GM21717 (cell line): ENCODE data around the gene KLHL22.
"Not testable (repeated sequence)": the region's sequence is repeated elsewhere in the genome, so short reads cannot be mapped to it uniquely, and the experiment has no call there.

Experiments used
- ATAC-seq: cut with Tn5 transposase; IDR thresholded peaks from one replicate; pipeline ENCODE4 v1.9.1; 2021; ENCODE audit warnings: mild to moderate bottlenecking, moderate library complexity; ENCODE audit not compliant: unreplicated experiment

KLHL22 gene

DNA sequence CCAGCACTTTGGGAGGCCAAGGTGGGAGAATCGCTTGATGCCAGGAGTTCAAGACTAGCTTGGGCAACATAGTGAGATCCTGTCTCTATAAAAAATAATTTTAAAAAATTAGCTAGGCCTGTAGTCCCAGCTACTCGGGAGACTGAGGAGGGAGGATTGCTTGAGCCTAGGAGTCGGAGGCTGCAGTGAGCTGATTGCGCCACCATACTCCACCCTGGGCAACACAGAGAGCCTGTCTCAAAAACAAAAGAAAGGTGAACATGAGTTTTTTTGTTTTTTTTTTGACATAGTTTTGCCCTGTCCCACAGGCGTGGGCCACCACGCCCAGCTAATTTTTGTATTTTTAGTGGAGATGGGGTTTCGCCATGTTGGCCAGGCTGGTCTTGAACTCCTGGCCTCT, 29.5 kb upstream of the KLHL22 start:
- ATAC-seq = no peak

DNA sequence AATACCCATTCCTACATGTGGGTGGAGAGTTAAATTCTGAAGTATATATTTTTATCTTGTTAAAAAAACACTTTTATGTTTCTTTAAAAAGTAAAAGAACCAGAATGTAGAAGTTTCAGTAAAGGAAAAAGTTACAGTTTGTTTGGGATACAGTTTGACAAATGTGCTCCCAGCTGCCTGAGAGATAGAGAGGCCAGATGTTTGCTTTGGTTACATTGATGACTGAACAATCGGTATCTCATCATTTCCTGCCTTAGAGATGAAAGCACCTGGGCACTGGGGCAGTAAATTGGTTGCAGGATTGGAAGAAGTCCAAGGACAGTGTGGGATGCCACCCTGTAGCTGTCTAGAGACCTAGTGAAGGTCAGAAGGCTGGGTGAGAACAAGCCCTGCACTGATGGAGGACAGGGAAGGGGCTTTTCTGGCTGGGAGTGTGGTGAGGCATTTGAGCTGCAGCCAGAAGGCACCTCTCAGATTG, 28.4 kb upstream of the KLHL22 start:
- ATAC-seq = no peak

DNA sequence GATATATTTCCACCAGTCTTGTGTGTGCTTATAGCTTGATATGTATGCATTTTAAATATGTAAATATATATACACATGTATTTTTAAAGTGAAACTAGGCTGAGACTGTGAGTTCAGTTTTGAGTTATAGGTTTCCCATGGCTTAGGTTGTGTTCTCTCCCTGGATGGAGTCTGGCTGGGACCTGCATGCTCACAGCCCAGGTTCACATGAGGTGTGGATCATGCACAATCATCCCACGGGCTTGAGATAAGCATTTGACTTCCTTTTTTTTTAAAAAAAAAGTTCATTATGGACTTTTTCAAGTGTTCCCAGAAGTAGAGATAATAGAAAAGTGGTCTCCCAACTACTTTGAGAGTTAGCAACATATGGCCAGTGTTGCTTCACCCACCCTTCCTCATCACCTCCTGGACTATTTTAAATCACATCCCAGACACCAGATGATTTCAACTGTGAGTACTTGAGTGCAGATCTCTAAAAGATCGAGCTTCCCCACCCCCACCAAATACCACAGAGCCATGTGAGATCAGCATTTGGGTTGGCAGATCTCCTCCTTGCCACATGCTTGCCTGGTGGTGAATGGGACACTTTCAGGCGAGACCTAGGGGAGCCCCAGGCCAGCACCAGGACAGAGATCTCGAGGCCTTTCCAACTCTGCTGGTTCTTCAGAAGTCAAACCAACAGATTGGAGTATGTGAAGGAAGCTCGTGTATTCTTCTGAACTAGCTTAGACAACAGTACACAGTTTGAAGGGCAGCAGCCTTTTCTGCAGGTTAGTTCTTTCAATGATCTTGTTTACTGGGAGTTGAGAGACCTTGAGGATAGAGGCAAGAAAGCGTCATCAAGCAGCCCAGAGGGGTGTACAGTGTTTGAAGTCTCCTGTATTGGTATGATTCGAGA, 27.7 kb upstream of the KLHL22 start:
- no peak for ATAC-seq

DNA sequence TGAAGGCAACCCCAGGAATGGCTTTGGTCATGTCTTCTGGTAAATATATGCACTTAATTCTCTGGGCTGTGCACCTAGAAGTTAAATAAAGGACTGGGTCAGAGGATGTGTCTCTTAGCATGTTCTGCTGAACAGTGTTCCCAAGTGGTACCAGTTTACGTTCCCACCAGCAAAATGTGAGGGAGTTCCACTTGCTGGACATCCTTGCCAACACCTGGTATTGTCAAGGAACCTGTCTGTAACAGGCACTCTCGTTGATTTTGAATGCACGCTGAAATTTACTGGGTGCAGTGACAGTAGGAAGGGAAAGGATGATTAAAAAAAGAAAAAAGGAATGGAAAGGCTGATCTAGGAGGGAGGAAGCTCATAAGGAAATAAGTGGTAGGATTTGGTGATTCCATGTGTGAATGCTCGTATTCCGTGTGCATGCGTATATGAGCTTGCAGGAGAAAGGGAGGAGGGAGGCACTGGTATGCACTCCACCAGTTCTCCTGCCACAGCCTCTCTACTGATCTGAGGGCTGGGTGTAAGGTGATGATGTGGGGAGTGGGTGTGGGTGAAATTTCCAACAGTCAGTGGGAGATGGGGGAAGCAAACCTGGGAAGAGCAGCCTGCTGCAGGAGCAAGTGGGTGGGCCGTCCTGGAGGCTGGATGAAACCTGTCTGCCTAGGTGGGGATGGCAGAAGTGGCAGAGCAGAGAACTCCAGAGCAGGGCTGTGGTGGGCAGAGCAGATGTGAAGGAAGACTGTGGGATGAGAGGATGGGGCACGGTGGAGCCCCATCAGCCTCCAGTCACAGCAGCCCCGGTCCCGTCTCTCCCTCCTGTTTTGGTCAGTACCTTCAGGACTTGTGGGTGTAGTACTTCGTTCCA, 26.8 kb upstream of the KLHL22 start:
- no peak for ATAC-seq

DNA sequence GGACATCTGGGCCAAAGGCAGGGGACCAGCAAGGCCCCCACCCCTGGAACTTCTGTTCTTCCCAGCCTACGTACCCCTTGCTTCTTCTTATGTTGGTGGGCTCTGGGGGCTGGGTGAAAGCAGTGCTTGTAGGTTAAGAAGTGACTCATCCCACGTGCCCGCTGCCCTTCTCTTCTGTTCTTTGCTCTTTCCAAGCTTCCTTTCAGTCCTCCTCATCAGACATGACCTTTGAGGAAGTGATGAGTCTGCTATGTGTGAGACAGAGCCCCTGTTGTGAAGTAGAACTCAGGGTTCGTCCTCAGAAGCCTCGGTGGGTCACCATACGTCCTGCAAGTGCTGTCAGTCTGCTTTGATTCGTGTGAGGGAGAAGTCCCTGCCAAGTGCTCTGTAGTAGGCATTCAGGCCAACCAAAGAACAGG, 24.5 kb upstream of the KLHL22 start:
- no peak for ATAC-seq

DNA sequence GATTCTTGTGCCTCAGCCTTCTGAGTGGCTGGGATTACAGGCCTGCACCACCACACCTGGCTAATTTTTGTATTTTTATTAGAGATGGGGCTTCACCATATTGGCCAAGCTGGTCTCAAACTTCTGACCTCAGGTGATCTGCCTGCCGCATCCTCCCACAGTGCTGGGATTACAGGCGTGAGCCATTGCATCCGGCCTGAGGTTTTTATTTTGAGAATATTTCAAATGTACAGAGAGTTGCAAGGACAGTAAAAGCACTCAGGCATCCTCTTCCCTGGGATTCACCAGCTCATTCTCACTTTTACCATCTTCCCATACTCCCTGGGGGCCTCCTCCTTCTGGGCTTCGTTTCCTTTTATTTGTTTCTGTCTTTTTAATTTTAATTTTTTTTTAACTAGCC, 24.0 kb upstream of the KLHL22 start:
- ATAC-seq = no peak

DNA sequence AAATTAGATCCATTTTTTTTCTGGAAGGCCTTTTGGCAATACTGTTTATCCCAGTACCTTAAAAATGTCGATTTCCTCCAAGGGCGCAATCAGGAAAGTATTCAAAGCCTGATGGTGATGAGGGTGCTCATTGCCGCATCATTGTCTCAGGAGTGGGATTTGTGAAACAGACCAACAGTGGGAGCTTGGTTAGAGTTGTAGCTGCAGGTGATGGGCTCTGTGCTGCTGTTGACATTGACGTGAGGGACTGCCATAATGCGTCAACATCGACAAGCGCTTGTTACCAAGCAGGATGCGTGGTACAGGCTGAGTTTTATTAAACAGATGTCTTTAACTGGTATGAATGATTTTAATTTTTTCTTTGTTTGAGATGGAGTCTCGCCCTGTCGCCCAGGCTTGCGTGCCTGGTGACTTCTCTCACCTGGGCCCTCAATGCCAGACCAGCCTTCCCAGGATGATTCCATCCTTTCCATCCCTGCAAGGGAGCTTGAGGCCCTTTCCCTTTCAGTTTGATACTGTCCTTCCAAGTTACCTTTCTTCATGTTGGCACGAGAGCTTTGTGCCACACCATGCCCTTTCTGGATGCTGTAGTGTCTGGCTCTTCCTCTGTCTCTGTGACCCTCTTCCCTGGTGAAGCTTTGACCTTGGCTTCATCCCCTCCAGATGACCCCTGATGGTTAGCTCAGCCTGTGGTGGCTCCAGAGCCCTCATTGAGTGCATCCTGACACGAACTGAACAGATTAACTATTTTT, 22.4 kb upstream of the KLHL22 start:
- ATAC-seq = no peak

DNA sequence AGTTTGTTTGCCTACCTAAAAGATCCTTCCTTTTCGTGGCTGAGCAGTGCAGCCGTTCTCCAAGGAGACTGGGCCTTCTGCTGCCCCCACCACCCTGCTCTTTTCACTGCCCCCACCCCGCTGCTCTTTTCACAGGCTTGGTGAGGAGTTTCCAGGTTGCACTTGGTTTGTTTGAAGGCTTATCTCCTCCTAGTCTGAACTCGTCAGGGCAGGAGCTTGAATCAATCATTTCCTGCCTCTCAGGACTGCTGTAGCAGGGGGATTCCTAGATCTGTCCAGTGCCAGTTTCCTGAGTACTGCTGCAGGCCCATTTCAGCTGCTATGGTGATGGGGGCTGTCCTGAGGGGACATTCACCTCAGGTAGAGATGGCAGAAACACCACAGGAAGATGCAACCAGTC, 21.8 kb upstream of the KLHL22 start:
- no peak for ATAC-seq

DNA sequence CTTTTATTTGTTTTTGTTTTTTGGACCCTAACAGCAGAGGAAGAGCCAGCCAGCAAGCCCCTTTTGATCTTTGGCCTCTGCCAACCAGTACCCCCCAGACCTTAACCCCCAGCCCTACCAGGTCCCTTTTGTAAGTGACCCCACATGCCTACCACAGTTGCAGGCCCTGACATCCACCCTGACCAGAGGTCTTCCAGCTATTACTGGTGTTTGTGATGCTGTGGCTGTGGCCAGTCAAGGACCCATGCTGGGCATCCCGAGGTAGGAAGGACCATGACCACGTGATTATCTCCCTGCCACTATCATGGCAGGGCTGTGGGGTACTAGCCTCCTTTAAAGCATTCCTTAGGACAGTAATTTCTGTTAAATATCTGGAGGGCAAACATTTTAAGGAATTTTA, 20.8 kb upstream of the KLHL22 start:
- no peak for ATAC-seq

DNA sequence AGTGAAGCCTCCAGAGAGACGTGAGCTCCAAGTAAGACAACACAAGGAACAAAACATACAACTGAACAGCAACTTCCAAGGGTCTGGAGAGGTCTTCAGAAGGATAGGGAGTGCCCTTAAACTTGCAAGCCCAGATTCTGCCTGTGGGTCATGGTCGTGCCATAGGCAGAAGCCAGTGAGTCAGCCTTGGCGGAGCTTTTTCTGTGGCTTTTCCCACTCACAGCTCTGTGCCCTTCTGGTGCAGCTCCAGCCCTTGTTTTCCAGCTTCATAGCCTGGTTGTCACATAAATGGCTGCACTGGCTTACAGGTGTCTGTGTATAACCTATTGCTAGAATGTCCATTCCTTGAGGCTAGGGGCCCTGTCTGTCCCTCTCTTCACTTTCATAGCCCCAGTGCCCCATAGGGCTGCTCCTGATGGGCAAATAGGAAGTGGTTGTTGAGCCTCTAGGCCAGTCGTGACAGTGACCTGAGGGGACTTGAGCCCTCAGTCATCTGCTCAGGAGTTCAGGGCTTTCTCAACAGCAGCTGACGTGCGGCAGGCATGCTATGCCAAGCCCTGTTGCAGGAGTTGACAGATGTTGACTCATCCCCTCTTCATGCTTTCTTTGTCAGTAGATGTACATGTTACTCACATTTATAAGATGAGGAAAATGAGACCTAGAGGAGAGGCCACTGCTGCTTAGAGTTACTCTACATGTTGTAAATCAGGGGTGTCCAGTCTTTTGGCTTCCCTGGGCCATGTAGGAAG, 19.2 kb upstream of the KLHL22 start:
- no peak for ATAC-seq

DNA sequence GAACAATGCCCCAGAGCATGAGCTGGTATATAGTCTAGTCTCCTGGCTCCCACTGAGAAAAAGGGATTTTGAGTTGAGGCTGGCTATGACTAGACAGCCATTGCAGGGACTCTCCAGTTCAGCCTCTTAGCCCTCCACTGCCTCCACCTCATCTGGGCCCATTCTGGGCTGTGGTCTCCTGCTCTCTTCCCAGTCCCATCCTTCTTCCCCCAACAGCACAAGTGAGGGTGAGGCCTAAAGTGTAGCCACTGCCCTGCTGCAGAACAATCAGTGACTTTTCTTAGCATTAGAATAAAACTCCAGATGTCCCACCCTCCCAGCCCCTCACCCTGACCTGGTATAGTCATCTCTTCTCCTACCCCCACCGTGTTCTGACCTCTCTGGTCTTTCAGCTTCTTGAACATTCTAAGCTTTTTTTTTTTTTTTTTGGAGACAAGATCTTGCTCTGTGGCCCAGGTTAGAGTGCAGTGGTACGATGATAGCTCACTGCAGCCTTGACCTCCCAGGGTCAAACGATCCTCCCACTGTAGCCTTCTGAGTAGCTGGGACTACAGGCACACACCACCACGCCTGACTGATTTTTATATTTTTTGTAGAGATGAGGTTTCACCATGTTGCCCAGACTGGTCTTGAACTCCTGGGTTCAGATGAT, 16.1 kb upstream of the KLHL22 start:
- ATAC-seq = no peak

DNA sequence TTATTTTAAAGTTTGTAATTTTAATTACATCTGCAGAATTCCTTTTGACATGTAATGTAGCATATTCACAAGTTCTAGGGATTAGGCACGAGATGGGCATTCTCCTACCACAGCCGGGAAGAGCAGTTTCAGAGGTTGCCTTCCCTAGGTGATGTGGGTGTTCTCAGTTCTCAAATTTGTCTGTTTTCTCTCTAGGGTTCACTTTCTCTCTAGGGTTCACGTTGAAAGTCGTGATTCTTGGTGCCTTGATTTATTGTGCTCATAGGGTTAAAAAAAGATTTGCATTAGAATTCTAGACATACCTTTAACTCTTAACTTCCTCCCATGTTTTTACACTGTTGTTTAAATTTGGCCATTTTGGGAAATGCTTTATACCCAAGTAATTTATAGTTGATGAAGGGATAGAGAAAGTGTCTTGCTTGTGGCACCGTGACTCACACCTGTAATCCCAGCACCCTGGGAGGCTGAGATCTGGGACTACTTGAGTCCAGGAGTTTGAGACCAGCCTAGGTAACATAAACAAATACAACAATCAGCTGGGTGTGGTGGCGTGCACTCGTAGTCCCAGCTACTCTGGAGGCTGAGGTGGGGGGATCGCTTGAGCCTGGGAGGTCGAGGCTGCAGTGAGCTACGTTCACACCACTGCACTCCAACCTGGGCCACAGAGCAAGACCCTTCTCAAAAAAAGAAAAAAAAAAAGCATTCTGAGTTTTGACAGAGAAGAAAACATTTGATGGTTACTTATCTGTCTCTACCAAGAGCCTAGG, 15.4 kb upstream of the KLHL22 start:
- no peak for ATAC-seq

DNA sequence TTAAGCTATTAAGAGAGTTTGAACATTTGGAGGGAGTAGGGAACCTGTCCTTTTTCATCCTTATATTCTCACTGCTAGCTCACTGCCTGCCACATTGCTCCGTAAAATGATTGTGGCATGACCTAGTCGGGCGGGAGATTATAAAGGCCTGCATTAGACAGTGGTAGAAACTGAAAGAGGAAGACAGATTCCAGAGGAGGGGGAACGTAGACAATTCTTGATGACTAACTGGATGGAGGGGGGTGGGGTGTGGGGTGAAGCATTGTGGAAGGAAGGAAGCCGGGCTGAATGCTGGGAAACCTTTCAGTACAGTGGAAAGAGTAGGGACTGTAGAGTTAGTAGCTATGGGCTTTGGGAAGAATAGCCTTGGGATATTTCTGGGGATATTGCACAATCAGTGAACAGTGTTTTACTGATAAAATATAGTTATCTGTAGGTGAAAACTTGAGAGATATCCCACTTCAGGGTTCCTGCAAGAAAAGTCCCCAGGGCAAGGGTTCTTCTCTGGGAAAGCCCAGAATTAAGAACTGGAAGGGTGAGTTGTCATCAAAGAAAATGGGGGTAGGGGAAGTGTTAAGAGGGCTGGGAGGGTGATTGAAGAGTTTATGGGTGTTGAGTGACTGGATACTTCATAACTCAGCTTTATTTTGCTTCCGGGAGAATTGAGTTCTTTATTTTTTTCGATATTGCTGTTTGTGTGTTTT, 13.9 kb upstream of the KLHL22 start:
- ATAC-seq = no peak

DNA sequence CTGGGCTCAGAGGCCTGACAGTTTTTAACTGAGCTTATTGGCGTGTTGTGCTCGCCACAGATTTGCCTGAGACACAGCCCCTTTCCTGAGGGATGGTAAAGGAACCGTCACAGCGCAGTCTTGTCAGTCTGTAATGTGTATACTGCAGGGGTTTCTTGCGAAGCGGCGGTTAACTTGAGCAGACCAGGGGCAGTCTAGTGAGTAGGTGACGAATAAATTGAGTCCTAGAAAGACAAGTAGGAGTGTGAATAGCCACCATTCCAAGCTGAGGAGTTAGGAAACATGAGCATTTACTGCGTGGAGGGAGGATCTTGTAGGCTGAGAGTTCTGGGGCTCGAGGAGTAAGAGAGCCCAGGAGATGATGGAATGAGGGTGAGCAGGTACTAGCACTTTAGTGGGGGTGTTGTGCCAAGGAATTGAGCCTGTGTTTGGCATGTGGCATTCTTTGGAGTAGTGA, 13.2 kb upstream of the KLHL22 start:
- no peak for ATAC-seq

DNA sequence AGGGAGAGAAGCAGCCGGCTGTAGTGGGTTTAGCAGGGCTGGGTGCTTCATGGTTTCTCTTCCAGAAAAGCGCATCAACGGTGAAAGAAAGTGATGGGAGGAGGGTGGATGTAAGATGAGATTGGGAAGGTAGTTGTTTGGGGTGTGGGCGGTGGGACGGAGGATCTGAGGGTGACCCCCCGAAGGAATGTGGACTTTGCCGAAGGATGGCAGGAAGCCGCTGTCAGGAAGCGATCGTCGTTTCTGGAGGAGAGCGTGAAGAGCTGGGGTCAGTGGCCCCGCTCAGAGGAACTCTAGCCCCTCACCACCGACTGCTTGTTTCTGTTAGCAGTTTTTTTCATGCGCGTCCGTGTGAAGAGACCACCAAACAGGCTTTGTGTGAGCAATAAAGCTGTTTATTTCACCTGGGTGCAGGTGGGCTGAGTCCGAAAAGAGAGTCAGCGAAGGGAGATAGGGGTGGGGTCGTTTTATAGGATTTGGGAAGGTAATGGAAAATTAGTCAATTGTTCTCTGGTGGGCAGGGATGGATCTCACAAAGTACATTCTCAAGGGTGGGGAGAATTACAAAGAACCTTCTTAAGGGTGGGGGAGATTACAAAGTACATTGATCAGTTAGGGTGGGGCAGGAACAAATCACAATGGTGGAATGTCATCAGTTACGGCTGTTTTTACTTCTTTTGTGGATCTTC, 12.6 kb upstream of the KLHL22 start:
- ATAC-seq = not testable (repeated sequence)

DNA sequence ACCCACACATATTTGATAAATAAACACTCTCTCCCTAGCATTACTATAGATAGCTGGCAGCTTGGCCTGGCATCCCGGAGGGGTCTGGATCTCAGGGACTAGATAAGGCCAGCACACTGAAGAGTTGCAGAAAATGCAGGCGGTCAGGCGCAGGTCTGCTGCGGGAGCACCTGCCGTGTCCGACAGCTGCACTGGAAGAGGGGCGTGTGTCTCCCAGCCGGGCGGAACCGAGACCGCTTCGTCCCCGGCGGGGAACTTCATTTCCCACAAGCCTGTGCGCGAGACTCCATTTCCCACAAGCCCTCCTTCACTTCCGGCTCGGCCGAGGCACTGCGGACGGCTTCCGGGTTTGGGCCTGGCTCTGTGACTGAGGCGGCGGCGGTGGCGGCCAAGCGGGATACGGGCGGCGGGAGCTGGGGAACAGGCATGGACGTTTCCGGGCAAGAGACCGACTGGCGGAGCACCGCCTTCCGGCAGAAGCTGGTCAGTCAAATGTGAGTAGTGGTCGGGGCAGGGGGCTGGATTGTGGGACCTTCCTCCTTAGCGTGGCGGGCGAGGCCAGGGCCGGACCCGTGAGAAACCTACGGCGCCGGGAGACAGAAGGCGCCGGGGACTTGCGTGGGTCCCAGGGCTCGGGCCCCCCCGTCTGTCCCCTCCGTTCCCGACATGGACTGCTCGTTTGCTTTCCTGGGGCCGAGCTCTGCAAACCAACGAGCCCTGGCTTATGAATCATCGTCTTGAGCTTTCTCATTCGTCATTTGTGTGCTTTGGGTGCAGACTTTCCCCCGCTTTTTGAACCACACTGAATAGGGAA, 11.9 kb upstream of the KLHL22 start, which contains the start of gene MED15:
Gene MED15, plus strand, starts transcription at position 358 of the 814 bp plus-strand sequence. Its CDS starts 69 bp downstream, at position 427.
- ATAC-seq = peak; percentile 69
